T-cell (primary cell): ENCODE measurements around the gene PMF1. TPM values are rescaled to one million over a fixed set of nuclear protein-coding genes. Genes with fewer than 3 reads are reported as not detected.

Experiments
- ATAC-seq, 4 experiments: fragments of 200-7000 bp in 3 of 4; fragments of 150-1000 bp in 1 of 4; cut with Tn5 transposase; replicated peaks in 1 of 4; 1 replicate in 3 of 4; 2 replicates in 1 of 4; pipeline ENCODE4 v1.10.0; 2021; ENCODE audit warnings: moderate library complexity in 3 of 4, mild to moderate bottlenecking in 2 of 4, moderate number of reproducible peaks in 1 of 4
- CTCF ChIA-PET, 2 donors: fragments of 300-600 bp; sonication (Branson Sonifier 250); formaldehyde crosslinking; loops; one replicate each; lab custom pipeline; 2022; ENCODE audit warnings: antibody characterized with exemption in 2 of 2; lab: Charles Lee
- POLR2A ChIA-PET, 2 donors: fragments of 300-600 bp; sonication (Branson Sonifier 250); formaldehyde crosslinking; loops; one replicate each; lab custom pipeline; 2022; ENCODE audit warnings: antibody characterized with exemption in 2 of 2; lab: Charles Lee
- DNase-seq, 35 experiments: peaks; one replicate each; pipeline versions ENCODE4 v3.0.0 to v3.0.0-alpha.2; 2013 to 2023
- H3K27ac ChIP-seq: one replicate; pipeline ENCODE4 v1.5.1; 2013; ENCODE audit warnings: low read length
- H3K27me3 ChIP-seq, 2 experiments: replicated peaks in 1 of 2; 1 replicate in 1 of 2; 2 replicates in 1 of 2; pipeline versions ENCODE4 v1.6.1 to v1.7.0; 2013; ENCODE audit warnings: low read length in 1 of 2, mixed read lengths in 1 of 2; ENCODE audit not compliant: control insufficient read depth in 2 of 2, insufficient read depth in 2 of 2; ENCODE audit errors: extremely low read depth in 1 of 2
- H3K36me3 ChIP-seq, 2 donors: 1 replicate in 1 of 2; 2 replicates in 1 of 2; pipeline versions ENCODE4 v1.6.1 to v1.7.0; 2013; ENCODE audit warnings: low read length in 1 of 2; ENCODE audit not compliant: control insufficient read depth in 2 of 2, insufficient read depth in 1 of 2; ENCODE audit errors: extremely low read depth in 1 of 2
- H3K4me1 ChIP-seq, 2 experiments: 1 replicate in 1 of 2; 2 replicates in 1 of 2; pipeline versions ENCODE4 v1.6.1 to v1.7.0; 2013; ENCODE audit warnings: low read length in 2 of 2, mixed read lengths in 1 of 2; ENCODE audit not compliant: insufficient read depth in 2 of 2, control insufficient read depth in 1 of 2; ENCODE audit errors: extremely low read depth in 1 of 2
- H3K4me3 ChIP-seq, 2 donors: 1 replicate in 1 of 2; 2 replicates in 1 of 2; pipeline versions ENCODE4 v1.5.1 to v1.7.0; 2013; ENCODE audit warnings: mild to moderate bottlenecking in 2 of 2, low read length in 1 of 2, moderate library complexity in 1 of 2; ENCODE audit not compliant: control insufficient read depth in 1 of 2; ENCODE audit errors: extremely low read depth in 1 of 2
- H3K9me3 ChIP-seq: 2 replicates; pipeline ENCODE4 v1.7.0; 2013
- H3K27ac Mint-ChIP-seq, 2 donors: one replicate each; pipeline ENCODE4 v1.8.0; 2020 to 2021; ENCODE audit warnings: mild to moderate bottlenecking in 2 of 2, mixed read lengths in 2 of 2
- H3K27me3 Mint-ChIP-seq, 2 donors: one replicate each; pipeline ENCODE4 v1.8.0; 2021 to 2022; ENCODE audit warnings: mixed read lengths in 2 of 2
- H3K36me3 Mint-ChIP-seq: one replicate; pipeline ENCODE4 v1.8.0; 2021; ENCODE audit warnings: mixed read lengths
- H3K4me1 Mint-ChIP-seq, 3 donors: one replicate each; pipeline ENCODE4 v1.8.0; 2020 to 2022; ENCODE audit warnings: mixed read lengths in 3 of 3, mild to moderate bottlenecking in 1 of 3
- H3K4me3 Mint-ChIP-seq, 3 donors: one replicate each; pipeline ENCODE4 v1.8.0; 2020 to 2022; ENCODE audit warnings: mild to moderate bottlenecking in 3 of 3, mixed read lengths in 3 of 3, moderate library complexity in 3 of 3
- H3K9me3 Mint-ChIP-seq, 3 donors: one replicate each; pipeline ENCODE4 v1.8.0; 2020 to 2022; ENCODE audit warnings: mixed read lengths in 3 of 3
- WGBS: methylation state at CpG from one replicate; pipeline ENCODE4 v1.1.5; 2013; ENCODE audit warnings: missing lambda C conversion rate; ENCODE audit not compliant: insufficient coverage; 5-methylcytosine and 5-hydroxymethylcytosine counted together
- total RNA-seq, 35 experiments: library from RNA in 6 of 35; stranded (reverse) in 6 of 35; fragments of 120-200 nt in 1 of 35; gene quantifications; one replicate each; pipeline versions ENCODE4 v1.2.1 to v1.2.4 and lab custom pipeline; 2013 to 2026

The PMF1 gene
- total RNA-seq, 5 donors from 2014 or later (not counting 1 experiment from before 2014, with no cell fraction given), result 54.7 to 58.7 (median 57.6) TPM

DNA sequence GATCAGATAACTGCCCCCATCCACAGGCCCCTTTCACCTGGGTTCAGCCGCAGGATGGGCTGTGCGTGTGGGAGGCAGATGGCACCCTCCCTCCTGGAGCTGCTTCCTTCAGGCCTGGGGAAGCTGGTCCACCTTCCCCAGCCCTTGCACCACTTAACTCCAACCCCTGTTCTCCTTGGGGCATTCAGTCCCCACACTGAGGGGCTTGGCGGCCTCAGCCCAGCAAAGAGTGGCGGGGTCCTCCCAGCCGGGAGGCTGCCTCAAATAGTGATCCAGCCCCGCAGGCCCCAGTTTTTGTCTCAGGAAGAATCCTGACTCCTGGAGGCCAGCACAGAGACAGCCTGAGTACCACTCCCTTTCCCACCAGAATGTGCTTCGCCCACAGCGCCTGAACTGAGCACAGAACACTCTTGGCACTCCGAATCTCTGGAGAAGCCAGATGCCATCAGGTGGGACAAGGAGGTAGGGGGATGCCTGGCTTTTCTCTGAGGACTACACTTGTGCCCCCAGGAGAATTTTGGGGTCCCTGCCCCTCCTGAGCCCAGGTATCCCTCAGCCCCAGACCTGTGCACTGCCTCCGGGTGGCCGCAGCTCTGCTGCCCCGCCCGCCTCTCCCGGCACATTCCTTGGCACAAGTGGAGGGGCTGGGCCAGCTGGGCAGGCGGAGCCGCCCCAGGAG is 34.1 kb downstream of the PMF1 start:
- H3K4me3 Mint-ChIP-seq, result peak overlapping the region in 1 of 3 donors; percentile 6
- no peak overlapping the region for H3K27ac Mint-ChIP-seq
- POLR2A ChIA-PET, result no interaction called here
- no peak for ATAC-seq
- Histone ChIP-seq H3K4me1 (peaks cover 4 to 27% of the 10 kb centered on the region in 2 experiments), H3K36me3 (peaks cover 4 to 20% of the 10 kb centered on the region in 2 donors), H3K9me3 (no peaks in the 10 kb centered on the region), H3K27me3 (peaks cover 0 to 6% of the 10 kb centered on the region in 2 experiments), H3K27ac (no peak overlapping the region), H3K4me3 (no peak overlapping the region)
- DNase-seq, result no peak
- no peaks in the 10 kb centered on the region for H3K27me3 Mint-ChIP-seq
- CTCF ChIA-PET, result no interaction called here
- peaks cover 13 to 33% (median 16%) of the 10 kb centered on the region in 3 donors for H3K4me1 Mint-ChIP-seq
- H3K9me3 Mint-ChIP-seq, result no peaks in the 10 kb centered on the region
- WGBS, result 94% methylated on average over 13 of the region's 16 CpGs
- peaks cover 5% of the 10 kb centered on the region for H3K36me3 Mint-ChIP-seq

DNA sequence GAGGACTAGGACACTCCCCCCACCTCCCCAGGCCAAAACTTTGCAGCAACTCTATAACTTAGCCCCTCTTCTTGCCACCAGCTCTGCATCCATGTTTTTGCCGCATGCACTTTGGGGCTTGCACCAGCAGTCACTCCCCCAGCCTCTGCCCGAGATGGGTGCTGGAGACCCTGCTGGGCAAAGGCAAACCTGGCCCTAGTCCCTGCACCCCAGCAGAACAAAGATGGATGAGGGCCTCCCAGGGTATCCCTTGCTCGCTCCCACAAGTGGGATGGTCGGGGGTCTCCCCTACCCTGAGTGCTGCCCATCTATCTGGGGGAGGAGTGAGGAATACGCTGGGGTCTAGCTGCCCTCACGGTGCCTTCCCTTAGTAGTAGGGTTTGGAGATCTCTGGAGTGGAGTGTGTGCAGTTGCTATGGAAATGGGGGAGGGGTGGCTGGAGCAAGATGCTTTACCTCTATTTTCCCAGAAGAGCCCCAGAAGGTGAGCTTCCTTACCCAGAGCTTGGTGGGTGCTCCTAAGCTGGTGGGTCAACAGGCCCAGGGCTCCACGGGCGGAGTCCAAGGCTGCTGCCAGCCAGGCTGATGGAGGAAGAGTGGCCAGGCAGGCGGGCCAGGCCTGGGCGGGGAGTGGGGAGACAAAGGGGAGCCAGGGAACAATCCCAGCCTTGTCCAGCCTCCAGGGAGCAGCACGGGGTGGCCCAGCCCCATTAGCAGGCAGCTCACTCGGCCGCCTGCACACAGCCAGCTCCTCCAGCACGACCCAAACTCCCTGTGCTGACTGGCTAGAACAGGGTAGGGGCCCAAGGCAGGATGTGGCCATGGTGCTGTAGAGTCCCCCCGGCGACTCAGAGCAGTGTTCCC is 34.9 kb downstream of the PMF1 start, which contains the start of gene PAQR6:
Gene PAQR6, minus strand, starts transcription at position 597 of the 863 bp plus-strand sequence. CDS start 1,325 bp downstream, outside the sequence.
- DNase-seq (no peak), ATAC-seq (no peak)
- CTCF ChIA-PET, result no interaction called here
- Histone ChIP-seq H3K36me3 (peaks cover 10 to 27% of the 10 kb centered on the region in 2 donors), H3K9me3 (no peaks in the 10 kb centered on the region), H3K4me3 (no peak within 1 kb of the TSS), H3K4me1 (peaks cover 4 to 31% of the 10 kb centered on the region in 2 experiments), H3K27me3 (peaks cover 0 to 6% of the 10 kb centered on the region in 2 experiments), H3K27ac (no peak within 1 kb of the TSS)
- Mint-ChIP-seq H3K9me3 (no peaks in the 10 kb centered on the region), H3K4me3 (peak within 1 kb of the TSS in 1 of 3 donors; percentile 6), H3K27me3 (no peaks in the 10 kb centered on the region), H3K4me1 (peaks cover 13 to 40% (median 16%) of the 10 kb centered on the region in 3 donors), H3K27ac (peak within 1 kb of the TSS in 1 of 2 donors; percentile 31), H3K36me3 (peaks cover 8% of the 10 kb centered on the region)
- POLR2A ChIA-PET, result no interaction called here
- WGBS, result 89% methylated on average over 9 of the region's 16 CpGs

GRCh38 chr1:156248323-156248683 is 35.5 kb downstream of the PMF1 start:
- no peak overlapping the region for H3K27ac ChIP-seq
- no peak overlapping the region for H3K4me3 ChIP-seq
- Mint-ChIP-seq H3K27ac (no peak overlapping the region), H3K4me1 (peaks cover 13 to 43% (median 16%) of the 10 kb centered on the region in 3 donors), H3K9me3 (no peaks in the 10 kb centered on the region), H3K4me3 (no peak overlapping the region), H3K27me3 (no peaks in the 10 kb centered on the region), H3K36me3 (peaks cover 14% of the 10 kb centered on the region)
- ChIA-PET CTCF (no interaction called here), POLR2A (no interaction called here)
- H3K36me3 ChIP-seq, result peaks cover 13 to 33% of the 10 kb centered on the region in 2 donors
- H3K4me1 ChIP-seq, result peaks cover 4 to 31% of the 10 kb centered on the region in 2 experiments
- ATAC-seq (no peak), DNase-seq (no peak)
- WGBS, result no CpG with 5 or more reads among the region's 4 CpGs
- H3K9me3 ChIP-seq, result no peaks in the 10 kb centered on the region
- H3K27me3 ChIP-seq, result peaks cover 0 to 6% of the 10 kb centered on the region in 2 experiments

GRCh38 chr1:156249593-156249992 is 36.8 kb downstream of the PMF1 start:
- H3K36me3 ChIP-seq, result peaks cover 18 to 43% of the 10 kb centered on the region in 2 donors
- ATAC-seq, result no peak

GRCh38 chr1:156251527-156251926 is 38.7 kb downstream of the PMF1 start:
- peaks cover 0 to 25% (median 0%) of the 10 kb centered on the region in 3 donors for H3K4me1 Mint-ChIP-seq

More at GRCh38 chr1:156249593-156249992, 36.8 kb downstream of the PMF1 start:
- POLR2A ChIA-PET, result interaction anchor here in 1 of 2 donors (0.5 kb wide), 1 partner anchor 16 kb away, joined by 4 read pairs; no protein-coding TSS in a partner anchor
- DNase-seq, result no peak
- H3K27ac ChIP-seq, result no peak overlapping the region
- no peak overlapping the region for H3K4me3 ChIP-seq
- no peak overlapping the region for H3K4me3 Mint-ChIP-seq
- H3K27me3 Mint-ChIP-seq, result no peaks in the 10 kb centered on the region
- CTCF ChIA-PET, result no interaction called here
- peaks cover 10 to 40% (median 12%) of the 10 kb centered on the region in 3 donors for H3K4me1 Mint-ChIP-seq
- peaks cover 4 to 30% of the 10 kb centered on the region in 2 experiments for H3K4me1 ChIP-seq
- no peaks in the 10 kb centered on the region for H3K9me3 ChIP-seq
- peaks cover 23% of the 10 kb centered on the region for H3K36me3 Mint-ChIP-seq
- no peaks in the 10 kb centered on the region for H3K9me3 Mint-ChIP-seq
- peaks cover 0 to 6% of the 10 kb centered on the region in 2 experiments for H3K27me3 ChIP-seq
- WGBS, result 92% methylated on average over 2 of the region's 5 CpGs
- peak overlapping the region in 1 of 2 donors; percentile 36 for H3K27ac Mint-ChIP-seq

DNA sequence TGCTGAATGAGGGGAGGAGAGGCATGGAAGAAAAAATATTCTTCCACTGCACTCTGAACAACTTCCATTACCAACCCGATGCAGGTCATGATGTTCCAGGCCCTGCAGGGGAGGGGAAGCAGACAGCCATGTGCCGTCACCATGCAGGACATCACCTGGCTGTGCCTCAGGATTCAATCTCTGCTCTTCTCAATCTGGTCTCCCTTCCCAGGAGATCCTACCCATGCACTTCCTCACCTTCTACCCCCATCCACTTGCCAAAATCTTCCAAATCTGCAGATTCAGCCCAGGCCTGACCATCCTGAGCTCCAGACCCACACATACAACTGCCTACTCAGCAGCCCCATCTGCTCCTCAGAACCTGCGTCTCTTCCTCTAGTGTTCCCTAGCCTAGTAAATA is 40.8 kb downstream of the PMF1 start:
- no peak overlapping the region for H3K4me3 ChIP-seq
- POLR2A ChIA-PET, result no interaction called here
- Mint-ChIP-seq H3K36me3 (peaks cover 44% of the 10 kb centered on the region), H3K27ac (peak overlapping the region in 1 of 2 donors; percentile 68), H3K4me1 (peaks cover 0 to 26% (median 2%) of the 10 kb centered on the region in 3 donors), H3K27me3 (no peaks in the 10 kb centered on the region), H3K4me3 (no peak overlapping the region), H3K9me3 (no peaks in the 10 kb centered on the region)
- 88% methylated on average over 3 of the region's 3 CpGs for WGBS
- H3K27ac ChIP-seq, result no peak overlapping the region
- DNase-seq (no peak), ATAC-seq (no peak)
- H3K36me3 ChIP-seq, result peaks cover 29 to 71% of the 10 kb centered on the region in 2 donors
- peaks cover 0 to 10% of the 10 kb centered on the region in 2 experiments for H3K4me1 ChIP-seq
- H3K27me3 ChIP-seq, result no peaks in the 10 kb centered on the region
- H3K9me3 ChIP-seq, result no peaks in the 10 kb centered on the region
- CTCF ChIA-PET, result interaction anchor here in 1 of 2 donors (0.6 kb wide), 1 partner anchor 371 kb away, joined by 3 read pairs; no protein-coding TSS in a partner anchor

More at GRCh38 chr1:156251527-156251926, 38.7 kb downstream of the PMF1 start:
- no peak for DNase-seq
- peak overlapping the region in 1 of 2 donors; percentile 48 for H3K27ac Mint-ChIP-seq
- H3K27me3 Mint-ChIP-seq, result no peaks in the 10 kb centered on the region
- H3K4me3 Mint-ChIP-seq, result no peak overlapping the region
- Histone ChIP-seq H3K9me3 (no peaks in the 10 kb centered on the region), H3K27ac (peak overlapping the region; percentile 18), H3K27me3 (no peaks in the 10 kb centered on the region), H3K4me3 (no peak overlapping the region), H3K36me3 (peaks cover 22 to 55% of the 10 kb centered on the region in 2 donors), H3K4me1 (peaks cover 0 to 12% of the 10 kb centered on the region in 2 experiments)
- ATAC-seq, result peak in 2 of 4 experiments; percentile 7 to 17
- POLR2A ChIA-PET, result no interaction called here
- H3K36me3 Mint-ChIP-seq, result peaks cover 30% of the 10 kb centered on the region
- H3K9me3 Mint-ChIP-seq, result no peaks in the 10 kb centered on the region
- CTCF ChIA-PET, result no interaction called here
- no CpG with 5 or more reads among the region's 3 CpGs for WGBS
